Neural crest cell (in vitro differentiated cells): ENCODE data around the gene TERT. TPM values are rescaled to one million over a fixed set of nuclear protein-coding genes. Genes with fewer than 3 reads are reported as not detected.
"Not testable (repeated sequence)": the region's sequence is repeated elsewhere in the genome, so short reads cannot be mapped to it uniquely, and the experiment has no call there.

Source experiments
- DNase-seq: peaks from one replicate; pipeline ENCODE4 v3.0.0; 2021; ENCODE audit warnings: low read depth, mixed read lengths, low spot score
- H3K27ac Mint-ChIP-seq: one replicate; pipeline ENCODE4 v1.8.0; 2021; ENCODE audit warnings: mild to moderate bottlenecking, mixed read lengths; ENCODE audit not compliant: unreplicated experiment
- H3K27me3 Mint-ChIP-seq: 2 replicates; pipeline ENCODE4 v1.8.0; 2021; ENCODE audit warnings: low read depth, mild to moderate bottlenecking, mixed read lengths
- H3K36me3 Mint-ChIP-seq: 2 replicates; pipeline ENCODE4 v1.8.0; 2021; ENCODE audit warnings: low read depth, mild to moderate bottlenecking, mixed read lengths
- H3K4me1 Mint-ChIP-seq: 2 replicates; pipeline ENCODE4 v1.8.0; 2021; ENCODE audit warnings: mixed read lengths
- H3K4me3 Mint-ChIP-seq: one replicate; pipeline ENCODE4 v1.8.0; 2021; ENCODE audit warnings: mild to moderate bottlenecking, mixed read lengths
- H3K9me3 Mint-ChIP-seq: 2 replicates; pipeline ENCODE4 v1.8.0; 2021; ENCODE audit warnings: mixed read lengths
- total RNA-seq: library from RNA; stranded (reverse); gene quantifications from 2 replicates; pipeline ENCODE4 v1.2.1, GENCODE V29; 2021
- TF ChIP-seq, protein P1 (sequence below): fragments of 200-600 bp; sonication (generic); conservative IDR thresholded peaks from 2 replicates; pipeline ENCODE4 v1.5.0; 2021; ENCODE audit warnings: antibody characterized with exemption, mild to moderate bottlenecking

The TERT gene
- total RNA-seq, 1 donor from 2014 or later: 5.6 TPM

DNA sequence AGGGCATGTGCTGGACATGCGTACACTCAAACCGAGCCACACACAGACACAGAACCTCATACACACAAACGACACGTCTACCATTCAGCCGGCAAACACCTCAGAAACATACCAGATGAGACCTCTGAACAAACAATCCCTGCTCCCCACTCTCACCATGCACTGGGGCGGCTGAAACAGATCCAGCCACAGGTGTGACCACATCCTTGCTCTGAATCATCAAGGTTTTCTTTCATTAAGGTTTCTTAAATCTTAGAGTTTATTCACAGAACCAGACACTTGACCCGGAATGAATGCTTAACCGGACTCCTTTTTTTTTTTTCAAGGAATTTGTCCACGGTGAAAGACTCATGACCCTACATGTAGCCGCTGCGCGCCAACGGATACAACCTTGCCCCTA, 26.2 kb downstream of the TERT start:
- H3K27ac Mint-ChIP-seq: no peak overlapping the region
- H3K9me3 Mint-ChIP-seq: no peaks in the 10 kb centered on the region
- DNase-seq: no peak
- H3K27me3 Mint-ChIP-seq: no peaks in the 10 kb centered on the region
- TF ChIP-seq, protein P1, sequence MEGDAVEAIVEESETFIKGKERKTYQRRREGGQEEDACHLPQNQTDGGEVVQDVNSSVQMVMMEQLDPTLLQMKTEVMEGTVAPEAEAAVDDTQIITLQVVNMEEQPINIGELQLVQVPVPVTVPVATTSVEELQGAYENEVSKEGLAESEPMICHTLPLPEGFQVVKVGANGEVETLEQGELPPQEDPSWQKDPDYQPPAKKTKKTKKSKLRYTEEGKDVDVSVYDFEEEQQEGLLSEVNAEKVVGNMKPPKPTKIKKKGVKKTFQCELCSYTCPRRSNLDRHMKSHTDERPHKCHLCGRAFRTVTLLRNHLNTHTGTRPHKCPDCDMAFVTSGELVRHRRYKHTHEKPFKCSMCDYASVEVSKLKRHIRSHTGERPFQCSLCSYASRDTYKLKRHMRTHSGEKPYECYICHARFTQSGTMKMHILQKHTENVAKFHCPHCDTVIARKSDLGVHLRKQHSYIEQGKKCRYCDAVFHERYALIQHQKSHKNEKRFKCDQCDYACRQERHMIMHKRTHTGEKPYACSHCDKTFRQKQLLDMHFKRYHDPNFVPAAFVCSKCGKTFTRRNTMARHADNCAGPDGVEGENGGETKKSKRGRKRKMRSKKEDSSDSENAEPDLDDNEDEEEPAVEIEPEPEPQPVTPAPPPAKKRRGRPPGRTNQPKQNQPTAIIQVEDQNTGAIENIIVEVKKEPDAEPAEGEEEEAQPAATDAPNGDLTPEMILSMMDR: no peak
- no peaks in the 10 kb centered on the region for H3K4me1 Mint-ChIP-seq
- no peak overlapping the region for H3K4me3 Mint-ChIP-seq
- H3K36me3 Mint-ChIP-seq: no peaks in the 10 kb centered on the region

DNA sequence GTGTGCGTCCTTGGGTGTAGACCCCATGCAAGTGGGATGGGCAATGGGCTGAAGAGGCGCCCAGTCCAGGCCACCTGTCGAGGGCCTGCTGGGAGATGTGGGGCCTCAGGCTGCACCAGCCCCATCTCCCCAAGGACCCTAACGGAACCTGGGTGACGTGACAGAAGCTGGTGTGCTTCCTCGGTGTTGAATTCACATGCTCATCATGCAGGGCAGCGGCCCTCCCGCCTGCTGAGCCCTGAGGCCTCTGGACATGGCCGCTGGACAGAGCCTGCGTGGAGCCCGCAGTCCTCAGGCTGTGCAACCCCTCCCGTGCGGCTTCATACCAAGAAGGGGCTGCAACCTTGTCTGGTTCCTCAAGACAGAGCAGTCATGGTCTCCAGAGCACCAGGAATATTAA, 26.8 kb downstream of the TERT start:
- no peaks in the 10 kb centered on the region for H3K4me1 Mint-ChIP-seq
- no peak overlapping the region for H3K27ac Mint-ChIP-seq
- TF ChIP-seq, protein P1: no peak
- no peaks in the 10 kb centered on the region for H3K36me3 Mint-ChIP-seq
- no peaks in the 10 kb centered on the region for H3K9me3 Mint-ChIP-seq
- H3K27me3 Mint-ChIP-seq: no peaks in the 10 kb centered on the region
- no peak overlapping the region for H3K4me3 Mint-ChIP-seq
- DNase-seq: no peak

DNA sequence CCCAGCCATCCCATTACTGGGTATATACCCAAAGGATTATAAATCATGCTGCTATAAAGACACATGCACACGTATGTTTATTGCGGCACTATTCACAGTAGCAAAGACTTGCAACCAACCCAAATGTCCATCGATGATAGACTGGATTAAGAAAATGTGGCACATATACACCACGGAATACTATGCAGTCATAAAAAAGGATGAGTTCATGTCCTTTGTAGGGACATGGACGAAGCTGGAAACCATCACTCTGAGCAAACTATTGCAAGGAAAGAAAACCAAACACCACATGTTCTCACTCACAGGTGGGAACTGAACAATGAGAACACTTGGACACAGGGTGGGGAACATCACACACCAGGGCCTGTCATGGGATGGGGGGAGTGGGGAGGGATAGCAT, 27.4 kb downstream of the TERT start:
- H3K27ac Mint-ChIP-seq, H3K9me3 Mint-ChIP-seq, DNase-seq, H3K4me3 Mint-ChIP-seq, H3K27me3 Mint-ChIP-seq, H3K36me3 Mint-ChIP-seq, H3K4me1 Mint-ChIP-seq: not testable (repeated sequence)

DNA sequence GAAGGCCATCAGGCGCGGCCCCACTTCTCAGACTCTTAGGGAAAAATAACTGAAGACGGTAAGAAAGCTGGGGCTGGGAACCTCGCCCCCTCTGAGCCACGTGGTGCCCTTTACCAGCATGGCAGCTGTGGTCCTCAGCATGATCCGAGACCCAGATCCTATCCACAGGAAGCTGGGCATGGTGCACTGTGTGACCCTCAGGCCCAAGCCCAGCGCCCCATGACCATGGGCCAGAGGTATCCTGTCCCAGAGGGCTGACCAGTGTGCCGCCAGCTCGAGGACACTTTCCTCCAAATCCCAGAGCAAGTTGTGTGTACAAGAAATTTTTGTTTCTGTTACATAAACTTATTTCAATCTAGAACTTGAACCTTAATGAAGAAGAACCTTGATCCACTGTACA, 28.1 kb downstream of the TERT start:
- TF ChIP-seq, protein P1: no peak
- Mint-ChIP-seq H3K9me3 (no peaks in the 10 kb centered on the region), H3K4me1 (no peaks in the 10 kb centered on the region), H3K27me3 (no peaks in the 10 kb centered on the region), H3K27ac (no peak overlapping the region), H3K36me3 (no peaks in the 10 kb centered on the region), H3K4me3 (no peak overlapping the region)
- DNase-seq: no peak

DNA sequence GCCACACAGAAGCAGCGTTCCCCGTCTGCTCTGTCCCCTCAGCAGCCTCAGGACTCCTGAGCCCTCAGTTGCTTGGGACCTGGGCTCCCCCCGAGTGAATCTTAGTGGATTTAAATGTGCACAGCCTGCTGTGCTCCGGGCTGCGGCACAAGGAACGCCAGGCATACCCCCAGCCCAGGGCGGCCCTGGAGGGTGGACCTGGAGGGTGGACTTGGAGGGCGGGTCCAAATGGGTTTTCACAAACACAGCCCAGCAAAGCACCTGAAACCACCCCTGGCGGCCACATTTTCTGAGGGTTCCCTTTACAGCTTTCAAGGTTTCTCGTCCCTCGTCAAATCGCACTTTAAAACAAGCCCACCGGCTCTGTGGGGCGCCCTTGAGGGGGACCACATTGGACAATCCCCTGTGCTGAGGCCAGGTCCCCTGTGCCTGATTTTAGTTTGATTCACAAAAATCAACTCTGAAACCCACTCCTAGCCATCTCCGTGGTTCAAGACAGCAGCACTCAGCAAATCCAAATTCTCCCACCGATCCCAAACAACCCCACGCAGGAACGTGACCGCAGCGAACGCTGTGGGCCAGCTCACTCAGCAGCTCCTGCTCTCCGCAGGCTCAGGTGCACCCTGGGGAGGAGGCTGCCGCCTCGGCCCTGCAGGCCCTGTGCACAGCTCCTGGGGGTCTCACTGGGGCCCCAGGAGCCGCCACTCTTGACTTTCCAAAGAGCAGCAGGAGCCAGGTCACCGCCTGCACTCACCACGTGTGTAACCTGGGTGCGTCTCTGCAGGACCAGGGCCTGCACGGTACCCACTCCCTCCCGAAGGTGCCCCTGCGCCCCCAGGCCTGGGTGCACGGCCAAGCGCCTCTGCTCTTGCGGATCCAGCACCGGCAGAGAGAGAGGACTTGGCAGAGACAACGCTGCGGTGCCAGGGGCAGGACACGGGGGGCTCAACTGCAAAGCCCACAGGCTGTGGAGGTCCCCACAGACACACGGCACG, 29.1 kb downstream of the TERT start:
- no peaks in the 10 kb centered on the region for H3K4me1 Mint-ChIP-seq
- H3K27me3 Mint-ChIP-seq: no peaks in the 10 kb centered on the region
- no peak overlapping the region for H3K4me3 Mint-ChIP-seq
- TF ChIP-seq, protein P1: no peak
- no peak for DNase-seq
- no peaks in the 10 kb centered on the region for H3K36me3 Mint-ChIP-seq
- no peaks in the 10 kb centered on the region for H3K9me3 Mint-ChIP-seq
- H3K27ac Mint-ChIP-seq: no peak overlapping the region

DNA sequence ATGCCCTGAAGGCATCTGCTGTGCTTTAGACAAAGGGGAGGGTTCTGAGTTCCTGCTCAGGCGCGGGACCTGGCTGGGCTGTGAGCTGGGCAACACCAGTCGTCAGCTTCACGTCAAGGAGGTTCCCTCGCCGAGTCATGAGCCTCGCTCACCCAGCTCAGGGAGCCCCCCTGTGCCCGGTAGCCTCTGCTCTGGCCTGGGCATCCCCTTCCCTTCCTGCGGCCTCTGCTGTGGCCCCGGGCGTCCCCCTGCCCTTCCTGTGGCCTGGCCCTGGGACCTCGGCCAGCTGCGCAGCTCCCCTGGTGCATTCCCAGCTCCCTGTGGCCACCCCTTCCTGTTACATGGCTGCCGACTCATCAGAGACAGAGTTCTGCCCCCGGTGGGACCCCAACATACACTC, 29.8 kb downstream of the TERT start:
- Mint-ChIP-seq H3K4me3 (no peak overlapping the region), H3K9me3 (no peaks in the 10 kb centered on the region), H3K4me1 (no peaks in the 10 kb centered on the region), H3K27ac (no peak overlapping the region), H3K36me3 (no peaks in the 10 kb centered on the region), H3K27me3 (no peaks in the 10 kb centered on the region)
- TF ChIP-seq, protein P1: no peak
- DNase-seq: no peak
